SJSA1 (cell line): ENCODE results near the gene PCDHGB6. TPM values are rescaled to one million over a fixed set of nuclear protein-coding genes. Genes with fewer than 3 reads are reported as not detected.
"Not testable (repeated sequence)": the region's sequence is repeated elsewhere in the genome, so short reads cannot be mapped to it uniquely, and the experiment has no call there.

ENCODE experiments used
- DNase-seq, 2 experiments: peaks; one replicate each; pipeline ENCODE4 v3.0.0-alpha.2; 2015 to 2020; ENCODE audit warnings: low spot score in 2 of 2, low read depth in 1 of 2
- H3K27ac ChIP-seq: fragments of 250-450 bp; sonication (Bioruptor Pico); 2 replicates; pipeline ENCODE4 v1.5.1; 2020; ENCODE audit warnings: mild to moderate bottlenecking, moderate library complexity
- H3K27me3 ChIP-seq: fragments of 250-450 bp; sonication (Bioruptor Pico); replicated peaks from 2 replicates; pipeline ENCODE4 v1.5.1; 2020; ENCODE audit warnings: mild to moderate bottlenecking, moderate library complexity
- H3K36me3 ChIP-seq: fragments of 250-450 bp; sonication (Bioruptor Pico); 2 replicates; pipeline ENCODE4 v1.5.1; 2020; ENCODE audit warnings: mild to moderate bottlenecking
- H3K4me1 ChIP-seq: fragments of 250-450 bp; sonication (Bioruptor Pico); replicated peaks from 2 replicates; pipeline ENCODE4 v1.6.1; 2021; ENCODE audit warnings: mild to moderate bottlenecking
- H3K4me3 ChIP-seq: fragments of 250-450 bp; sonication (Bioruptor Pico); 2 replicates; pipeline ENCODE4 v1.5.1; 2020; ENCODE audit warnings: mild to moderate bottlenecking
- H3K9me3 ChIP-seq: fragments of 250-450 bp; sonication (Bioruptor Pico); replicated peaks from 2 replicates; pipeline ENCODE4 v1.5.1; 2020; ENCODE audit warnings: mild to moderate bottlenecking
- total RNA-seq: library from RNA; depleted of rRNA; stranded (reverse); fragments of >200 nt; shearing (Covaris generic); gene quantifications from 2 replicates; pipeline ENCODE4 v1.2.3, GENCODE V29; 2014

Gene PCDHGB6
- total RNA-seq, 1 experiment from 2014 or later: 1.2 TPM

DNA sequence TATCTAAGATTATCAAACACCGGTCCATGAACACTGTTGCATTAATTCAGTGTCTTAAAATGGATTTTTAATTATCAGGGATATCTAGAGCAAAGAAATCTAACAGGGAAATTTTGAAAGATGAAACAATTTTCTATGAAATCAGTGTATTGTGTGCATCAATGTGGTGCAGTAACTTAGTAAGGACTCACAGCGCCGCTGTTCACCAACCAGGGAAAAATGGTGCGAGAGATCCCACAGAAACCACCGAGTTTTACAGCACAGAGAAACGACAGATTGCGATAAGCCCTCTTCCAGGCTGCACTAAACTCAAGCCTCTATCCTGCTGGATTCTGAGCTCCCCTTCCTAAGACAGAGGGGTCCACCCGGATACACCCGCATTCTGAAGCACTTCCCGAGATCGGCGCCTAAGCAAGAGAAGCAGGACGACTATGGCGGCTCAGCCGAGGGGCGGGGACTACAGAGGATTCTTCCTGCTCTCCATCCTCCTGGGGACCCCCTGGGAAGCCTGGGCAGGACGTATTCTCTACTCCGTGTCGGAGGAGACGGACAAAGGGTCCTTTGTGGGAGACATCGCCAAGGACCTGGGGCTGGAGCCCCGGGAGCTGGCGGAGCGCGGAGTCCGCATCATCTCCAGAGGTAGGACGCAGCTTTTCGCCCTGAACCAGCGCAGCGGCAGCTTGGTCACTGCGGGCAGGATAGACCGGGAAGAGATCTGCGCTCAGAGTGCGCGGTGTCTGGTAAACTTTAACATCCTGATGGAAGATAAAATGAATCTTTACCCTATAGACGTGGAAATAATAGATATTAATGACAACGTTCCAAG lies 25.1 kb upstream of the PCDHGB6 start, which contains the start of gene PCDHGA7:
Gene PCDHGA7 (plus strand): TSS at position 274 of the 826 bp plus-strand sequence. CDS start 158 bp downstream, at position 432.
- Histone ChIP-seq H3K9me3 (peaks cover 29% of the 10 kb centered on the region), H3K27me3 (no peaks in the 10 kb centered on the region), H3K4me3 (peak within 1 kb of the TSS; percentile 9; the same call in 1 of the 2 replicates), H3K27ac (no peak within 1 kb of the TSS), H3K4me1 (no peaks in the 10 kb centered on the region), H3K36me3 (no peaks in the 10 kb centered on the region)
- DNase-seq: no peak

DNA sequence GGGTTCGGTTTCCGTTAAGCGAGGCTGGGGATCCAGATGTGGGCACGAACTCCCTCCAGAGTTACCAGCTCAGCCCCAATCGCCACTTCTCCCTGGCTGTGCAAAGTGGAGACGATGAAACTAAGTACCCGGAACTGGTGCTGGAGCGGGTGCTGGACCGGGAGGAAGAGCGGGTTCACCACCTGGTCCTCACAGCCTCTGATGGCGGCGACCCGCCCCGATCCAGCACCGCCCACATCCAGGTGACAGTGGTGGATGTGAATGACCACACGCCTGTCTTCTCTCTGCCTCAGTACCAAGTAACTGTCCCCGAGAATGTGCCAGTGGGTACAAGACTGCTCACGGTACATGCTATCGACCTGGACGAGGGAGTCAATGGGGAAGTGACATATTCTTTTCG lies 24.5 kb upstream of the PCDHGB6 start:
- H3K27me3 ChIP-seq: no peaks in the 10 kb centered on the region
- H3K36me3 ChIP-seq: no peaks in the 10 kb centered on the region
- H3K4me1 ChIP-seq: no peaks in the 10 kb centered on the region
- H3K4me3 ChIP-seq: no peak overlapping the region
- peaks cover 31% of the 10 kb centered on the region for H3K9me3 ChIP-seq
- DNase-seq: no peak
- no peak overlapping the region for H3K27ac ChIP-seq

DNA sequence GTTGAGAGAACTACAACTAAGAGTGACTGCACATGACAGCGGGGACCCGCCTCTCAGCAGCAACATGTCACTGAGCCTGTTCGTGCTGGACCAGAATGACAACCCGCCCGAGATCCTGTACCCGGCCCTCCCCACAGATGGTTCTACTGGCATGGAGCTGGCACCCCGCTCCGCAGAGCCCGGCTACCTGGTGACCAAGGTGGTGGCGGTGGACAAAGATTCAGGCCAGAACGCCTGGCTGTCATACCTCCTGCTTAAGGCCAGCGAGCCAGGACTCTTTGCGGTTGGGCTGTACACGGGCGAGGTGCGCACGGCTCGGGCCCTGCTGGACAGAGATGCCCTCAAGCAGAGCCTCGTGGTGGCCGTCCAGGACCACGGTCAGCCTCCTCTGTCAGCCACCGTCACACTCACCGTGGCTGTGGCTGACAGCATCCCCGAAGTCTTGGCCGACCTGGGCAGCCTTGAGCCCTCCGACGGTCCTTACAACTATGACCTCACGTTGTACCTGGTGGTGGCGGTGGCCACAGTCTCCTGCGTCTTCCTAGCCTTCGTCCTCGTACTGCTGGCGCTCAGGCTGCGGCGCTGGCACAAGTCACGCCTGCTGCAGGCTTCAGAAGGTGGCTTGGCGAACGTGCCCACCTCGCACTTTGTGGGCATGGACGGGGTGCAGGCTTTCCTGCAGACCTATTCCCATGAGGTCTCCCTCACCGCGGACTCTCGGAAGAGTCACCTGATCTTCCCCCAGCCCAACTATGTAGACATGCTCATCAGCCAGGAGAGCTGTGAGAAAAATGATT lies 23.2 kb upstream of the PCDHGB6 start:
- H3K4me1 ChIP-seq: no peaks in the 10 kb centered on the region
- H3K36me3 ChIP-seq: no peaks in the 10 kb centered on the region
- no peak for DNase-seq
- no peak overlapping the region for H3K27ac ChIP-seq
- no peaks in the 10 kb centered on the region for H3K27me3 ChIP-seq
- no peak overlapping the region for H3K4me3 ChIP-seq
- H3K9me3 ChIP-seq: peaks cover 39% of the 10 kb centered on the region

DNA sequence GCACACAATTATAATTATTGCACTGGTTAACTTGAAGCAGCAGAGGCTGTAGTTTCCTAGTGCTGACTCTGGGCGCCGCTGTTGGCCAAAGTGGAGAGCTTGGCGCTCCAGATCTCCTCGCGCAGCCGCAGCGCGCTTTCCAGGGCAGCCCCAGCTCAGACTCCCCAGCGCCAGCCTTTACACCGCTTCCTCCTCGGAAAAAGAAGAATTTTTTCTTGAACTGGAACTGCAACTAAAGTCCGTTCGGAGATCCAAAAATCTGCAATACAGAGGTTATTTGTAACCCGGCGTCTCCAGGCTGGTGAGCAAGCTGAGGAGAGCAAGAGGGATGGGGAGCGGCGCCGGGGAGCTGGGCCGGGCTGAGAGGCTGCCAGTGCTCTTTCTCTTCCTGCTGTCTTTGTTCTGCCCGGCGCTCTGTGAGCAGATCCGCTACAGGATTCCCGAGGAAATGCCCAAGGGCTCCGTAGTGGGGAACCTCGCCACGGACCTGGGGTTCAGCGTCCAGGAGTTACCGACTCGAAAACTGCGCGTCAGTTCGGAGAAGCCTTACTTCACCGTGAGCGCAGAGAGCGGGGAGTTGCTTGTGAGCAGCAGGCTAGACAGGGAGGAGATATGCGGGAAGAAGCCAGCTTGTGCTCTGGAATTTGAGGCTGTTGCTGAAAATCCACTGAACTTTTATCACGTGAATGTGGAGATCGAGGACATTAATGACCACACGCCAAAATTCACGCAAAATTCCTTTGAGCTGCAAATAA lies 20.1 kb upstream of the PCDHGB6 start, which contains the start of gene PCDHGB4:
Gene PCDHGB4 (plus strand): TSS at position 142 of the 755 bp plus-strand sequence. CDS start 187 bp downstream, at position 329.
- H3K36me3 ChIP-seq, H3K27me3 ChIP-seq, H3K4me3 ChIP-seq, H3K4me1 ChIP-seq, DNase-seq, H3K27ac ChIP-seq: not testable (repeated sequence)
- peaks cover 43% of the 10 kb centered on the region for H3K9me3 ChIP-seq

DNA sequence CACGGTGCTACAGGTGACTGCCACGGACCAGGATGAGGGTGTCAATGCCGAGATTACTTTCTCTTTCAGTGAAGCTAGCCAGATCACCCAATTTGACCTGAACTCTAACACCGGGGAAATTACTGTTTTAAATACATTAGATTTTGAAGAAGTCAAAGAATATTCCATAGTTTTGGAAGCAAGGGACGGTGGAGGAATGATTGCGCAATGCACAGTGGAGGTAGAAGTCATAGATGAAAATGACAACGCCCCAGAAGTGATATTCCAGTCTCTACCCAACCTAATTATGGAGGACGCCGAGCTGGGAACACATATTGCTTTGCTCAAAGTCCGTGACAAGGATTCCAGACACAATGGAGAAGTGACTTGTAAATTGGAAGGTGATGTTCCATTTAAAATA lies 19.2 kb upstream of the PCDHGB6 start:
- H3K36me3 ChIP-seq: no peaks in the 10 kb centered on the region
- H3K4me1 ChIP-seq: no peaks in the 10 kb centered on the region
- H3K4me3 ChIP-seq: no peak overlapping the region
- no peak overlapping the region for H3K27ac ChIP-seq
- H3K27me3 ChIP-seq: no peaks in the 10 kb centered on the region
- DNase-seq: no peak
- peaks cover 36% of the 10 kb centered on the region for H3K9me3 ChIP-seq

DNA sequence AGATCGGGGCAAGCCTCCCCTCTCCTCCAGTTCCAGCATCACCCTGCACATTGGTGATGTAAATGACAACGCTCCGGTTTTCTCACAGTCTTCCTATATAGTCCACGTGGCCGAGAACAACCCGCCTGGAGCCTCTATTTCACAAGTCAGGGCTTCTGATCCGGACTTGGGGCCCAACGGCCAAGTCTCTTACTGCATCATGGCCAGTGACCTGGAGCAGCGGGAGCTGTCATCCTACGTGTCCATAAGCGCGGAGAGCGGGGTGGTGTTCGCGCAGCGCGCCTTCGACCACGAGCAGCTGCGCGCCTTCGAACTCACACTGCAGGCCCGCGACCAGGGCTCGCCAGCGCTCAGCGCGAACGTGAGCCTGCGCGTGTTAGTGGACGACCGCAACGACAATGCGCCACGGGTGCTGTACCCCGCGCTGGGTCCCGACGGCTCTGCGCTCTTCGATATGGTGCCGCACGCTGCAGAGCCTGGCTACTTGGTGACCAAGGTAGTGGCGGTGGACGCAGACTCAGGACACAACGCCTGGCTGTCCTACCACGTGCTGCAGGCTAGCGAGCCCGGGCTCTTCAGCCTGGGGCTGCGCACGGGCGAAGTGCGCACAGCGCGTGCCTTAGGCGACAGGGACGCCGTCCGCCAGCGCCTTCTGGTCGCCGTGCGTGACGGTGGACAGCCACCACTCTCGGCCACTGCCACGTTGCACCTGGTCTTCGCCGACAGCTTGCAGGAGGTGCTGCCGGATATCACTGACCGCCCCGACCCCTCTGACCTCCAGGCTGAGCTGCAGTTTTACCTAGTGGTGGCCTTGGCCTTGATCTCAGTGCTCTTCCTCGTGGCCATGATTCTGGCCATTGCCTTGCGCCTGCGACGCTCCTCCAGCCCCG lies 18.4 kb upstream of the PCDHGB6 start:
- no peak overlapping the region for H3K27ac ChIP-seq
- H3K4me1 ChIP-seq: no peaks in the 10 kb centered on the region
- DNase-seq: no peak
- no peaks in the 10 kb centered on the region for H3K27me3 ChIP-seq
- no peak overlapping the region for H3K4me3 ChIP-seq
- peaks cover 37% of the 10 kb centered on the region for H3K9me3 ChIP-seq
- no peaks in the 10 kb centered on the region for H3K36me3 ChIP-seq

DNA sequence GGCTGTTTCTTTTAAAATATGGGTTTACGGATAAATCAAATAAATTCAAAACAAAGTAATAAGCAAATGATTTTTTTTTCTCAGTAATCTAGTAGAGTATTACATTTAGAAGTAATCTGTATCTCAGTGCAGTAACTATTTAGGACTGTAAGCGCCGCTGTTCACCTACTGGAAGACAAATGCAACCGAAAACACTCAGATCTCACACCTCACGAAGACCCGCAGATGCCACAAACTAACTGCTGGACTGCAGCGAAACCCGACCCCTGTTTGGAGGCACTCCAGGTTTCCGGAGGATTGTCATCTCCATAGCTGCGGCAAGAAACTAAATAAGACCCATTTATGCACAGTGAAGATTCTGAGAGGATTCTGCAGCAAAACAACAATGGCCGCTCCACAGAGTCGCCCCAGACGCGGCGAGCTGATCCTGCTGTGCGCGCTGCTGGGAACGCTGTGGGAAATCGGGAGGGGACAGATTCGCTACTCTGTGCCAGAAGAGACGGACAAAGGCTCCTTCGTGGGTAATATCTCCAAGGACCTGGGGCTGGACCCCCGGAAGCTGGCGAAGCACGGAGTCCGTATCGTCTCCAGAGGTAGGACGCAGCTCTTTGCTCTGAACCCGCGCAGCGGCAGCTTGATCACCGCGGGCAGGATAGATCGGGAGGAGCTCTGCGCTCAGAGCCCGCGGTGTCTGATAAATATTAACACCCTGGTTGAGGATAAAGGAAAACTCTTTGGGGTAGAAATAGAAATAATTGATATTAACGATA lies 15.2 kb upstream of the PCDHGB6 start, which contains the start of gene PCDHGA8:
Gene PCDHGA8 (plus strand): TSS at position 205 of the 770 bp plus-strand sequence. CDS start 181 bp downstream, at position 386.
- H3K9me3 ChIP-seq: peaks cover 40% of the 10 kb centered on the region
- H3K4me3 ChIP-seq: no peak within 1 kb of the TSS
- H3K27ac ChIP-seq: no peak within 1 kb of the TSS
- no peak for DNase-seq
- no peaks in the 10 kb centered on the region for H3K36me3 ChIP-seq
- no peaks in the 10 kb centered on the region for H3K4me1 ChIP-seq
- H3K27me3 ChIP-seq: no peaks in the 10 kb centered on the region

DNA sequence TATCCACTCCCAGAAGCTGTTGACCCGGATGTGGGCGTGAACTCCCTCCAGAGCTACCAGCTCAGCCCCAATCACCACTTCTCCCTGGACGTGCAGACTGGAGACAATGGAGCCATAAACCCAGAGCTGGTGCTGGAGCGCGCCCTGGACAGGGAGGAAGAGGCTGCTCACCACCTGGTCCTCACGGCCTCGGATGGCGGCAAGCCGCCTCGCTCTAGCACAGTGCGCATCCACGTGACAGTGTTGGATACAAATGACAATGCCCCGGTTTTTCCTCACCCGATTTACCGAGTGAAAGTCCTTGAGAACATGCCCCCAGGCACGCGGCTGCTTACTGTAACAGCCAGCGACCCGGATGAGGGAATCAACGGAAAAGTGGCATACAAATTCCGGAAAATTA lies 14.6 kb upstream of the PCDHGB6 start:
- no peaks in the 10 kb centered on the region for H3K36me3 ChIP-seq
- peaks cover 39% of the 10 kb centered on the region for H3K9me3 ChIP-seq
- H3K27ac ChIP-seq: no peak overlapping the region
- no peak overlapping the region for H3K4me3 ChIP-seq
- H3K27me3 ChIP-seq: no peaks in the 10 kb centered on the region
- H3K4me1 ChIP-seq: no peaks in the 10 kb centered on the region
- DNase-seq: no peak

DNA sequence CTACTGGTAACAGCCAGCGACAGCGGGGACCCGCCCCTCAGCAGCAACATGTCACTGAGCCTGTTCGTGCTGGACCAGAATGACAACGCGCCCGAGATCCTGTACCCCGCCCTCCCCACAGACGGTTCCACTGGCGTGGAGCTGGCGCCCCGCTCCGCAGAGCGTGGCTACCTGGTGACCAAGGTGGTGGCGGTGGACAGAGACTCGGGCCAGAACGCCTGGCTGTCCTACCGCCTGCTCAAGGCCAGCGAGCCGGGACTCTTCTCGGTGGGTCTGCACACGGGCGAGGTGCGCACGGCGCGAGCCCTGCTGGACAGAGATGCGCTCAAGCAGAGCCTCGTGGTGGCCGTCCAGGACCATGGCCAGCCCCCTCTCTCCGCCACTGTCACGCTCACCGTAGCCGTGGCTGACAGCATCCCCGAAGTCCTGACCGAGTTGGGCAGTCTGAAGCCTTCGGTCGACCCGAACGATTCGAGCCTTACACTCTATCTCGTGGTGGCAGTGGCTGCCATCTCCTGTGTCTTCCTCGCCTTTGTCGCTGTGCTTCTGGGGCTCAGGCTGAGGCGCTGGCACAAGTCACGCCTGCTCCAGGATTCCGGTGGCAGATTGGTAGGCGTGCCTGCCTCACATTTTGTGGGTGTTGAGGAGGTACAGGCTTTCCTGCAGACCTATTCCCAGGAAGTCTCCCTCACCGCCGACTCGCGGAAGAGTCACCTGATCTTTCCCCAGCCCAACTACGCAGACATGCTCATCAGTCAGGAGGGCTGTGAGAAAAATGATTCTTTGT lies 13.2 kb upstream of the PCDHGB6 start:
- H3K36me3 ChIP-seq, DNase-seq, H3K4me1 ChIP-seq, H3K27me3 ChIP-seq, H3K27ac ChIP-seq, H3K4me3 ChIP-seq: not testable (repeated sequence)
- H3K9me3 ChIP-seq: peaks cover 39% of the 10 kb centered on the region

DNA sequence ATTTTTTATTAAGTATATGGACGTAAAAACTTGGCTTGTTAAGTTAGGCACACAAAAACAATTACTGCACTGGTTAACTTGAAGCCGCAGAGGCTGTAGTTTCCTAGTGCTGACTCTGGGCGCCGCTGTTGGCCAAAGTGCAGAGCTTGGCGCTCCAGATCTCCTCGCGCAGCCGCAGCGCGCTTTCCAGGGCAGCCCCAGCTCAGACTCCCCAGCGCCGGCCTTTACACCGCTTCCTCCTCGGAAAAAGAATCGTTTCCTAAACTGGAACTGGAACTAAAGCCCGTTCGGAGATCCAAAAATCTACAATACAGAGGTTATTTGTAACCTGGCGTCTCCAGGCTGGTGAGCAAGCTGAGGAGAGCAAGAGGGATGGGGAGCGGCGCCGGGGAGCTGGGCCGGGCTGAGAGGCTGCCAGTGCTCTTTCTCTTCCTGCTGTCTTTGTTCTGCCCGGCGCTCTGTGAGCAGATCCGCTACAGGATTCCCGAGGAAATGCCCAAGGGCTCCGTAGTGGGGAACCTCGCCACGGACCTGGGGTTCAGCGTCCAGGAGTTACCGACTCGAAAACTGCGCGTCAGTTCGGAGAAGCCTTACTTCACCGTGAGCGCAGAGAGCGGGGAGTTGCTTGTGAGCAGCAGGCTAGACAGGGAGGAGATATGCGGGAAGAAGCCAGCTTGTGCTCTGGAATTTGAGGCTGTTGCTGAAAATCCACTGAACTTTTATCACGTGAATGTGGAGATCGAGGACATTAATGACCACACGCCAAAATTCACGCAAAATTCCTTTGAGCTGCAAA lies 9.9 kb upstream of the PCDHGB6 start, which contains the start of gene PCDHGB5:
Gene PCDHGB5 (plus strand): TSS at position 192 of the 796 bp plus-strand sequence. CDS start 181 bp downstream, at position 373.
- H3K27ac ChIP-seq, H3K4me3 ChIP-seq, H3K4me1 ChIP-seq, H3K36me3 ChIP-seq, DNase-seq, H3K27me3 ChIP-seq: not testable (repeated sequence)
- peaks cover 41% of the 10 kb centered on the region for H3K9me3 ChIP-seq

DNA sequence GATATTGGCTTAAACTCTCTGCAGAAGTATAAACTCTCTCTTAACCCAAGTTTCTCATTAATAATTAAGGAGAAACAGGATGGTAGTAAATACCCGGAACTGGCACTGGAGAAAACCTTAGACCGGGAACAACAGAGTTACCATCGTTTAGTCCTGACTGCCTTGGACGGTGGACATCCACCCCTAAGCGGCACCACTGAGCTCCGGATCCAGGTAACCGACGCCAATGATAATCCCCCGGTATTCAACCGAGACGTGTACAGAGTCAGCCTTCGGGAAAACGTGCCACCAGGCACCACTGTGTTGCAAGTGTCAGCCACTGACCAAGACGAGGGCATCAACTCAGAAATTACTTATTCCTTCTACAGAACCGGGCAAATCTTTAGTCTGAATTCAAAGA lies 9.2 kb upstream of the PCDHGB6 start:
- H3K4me1 ChIP-seq: no peaks in the 10 kb centered on the region
- DNase-seq: no peak
- no peaks in the 10 kb centered on the region for H3K36me3 ChIP-seq
- peaks cover 40% of the 10 kb centered on the region for H3K9me3 ChIP-seq
- no peak overlapping the region for H3K4me3 ChIP-seq
- H3K27me3 ChIP-seq: no peaks in the 10 kb centered on the region
- no peak overlapping the region for H3K27ac ChIP-seq
